HL-60/S4 (cell line): ENCODE results near the gene KLRC2.
"Not testable (repeated sequence)": the region's sequence is repeated elsewhere in the genome, so short reads cannot be mapped to it uniquely, and the experiment has no call there.

Experiments
- in situ Hi-C: fragments of 300-500 bp; cut with MboI; formaldehyde crosslinking; loops from 2 replicates; pipeline ENCODE4 v1.14.3; 2022; ENCODE audit warnings: low sequenced_read_pairs

KLRC2 gene

GRCh38 chr12:10435816-10436215, at the start of gene KLRC2:
KLRC2 (minus strand) TSS chr12:10436010; CDS start chr12:10435986, 24 bp downstream.
- in situ Hi-C loops: not testable (repeated sequence)

- in situ Hi-C loops: not testable (repeated sequence)
These were observed 46.1 kb upstream of the KLRC2 start for GRCh38 chr12:10481901-10482300.

GRCh38 chr12:10472808-10473207, 37.0 kb upstream of the KLRC2 start:
- in situ Hi-C loops: not testable (repeated sequence)

GRCh38 chr12:10469701-10470100, 33.9 kb upstream of the KLRC2 start:
- in situ Hi-C loops: no loop called here

GRCh38 chr12:10466311-10466710, 30.5 kb upstream of the KLRC2 start:
- in situ Hi-C loops: no loop called here

GRCh38 chr12:10457760-10458159, 21.9 kb upstream of the KLRC2 start:
- in situ Hi-C loops: no loop called here

- in situ Hi-C loops: no loop called here
These were observed 21.0 kb upstream of the KLRC2 start for GRCh38 chr12:10456856-10457255.

GRCh38 chr12:10455766-10456165, 20.0 kb upstream of the KLRC2 start:
- in situ Hi-C loops: no loop called here

- in situ Hi-C loops: no loop called here
These were observed 18.7 kb upstream of the KLRC2 start for GRCh38 chr12:10454531-10454930.

GRCh38 chr12:10453156-10453555, 17.3 kb upstream of the KLRC2 start, which contains the start of gene KLRC1:
KLRC1 (minus strand) TSS chr12:10453377; CDS start chr12:10451156, 2,221 bp downstream.
- in situ Hi-C loops: no loop called here

- in situ Hi-C loops: no loop called here
These were observed 12.4 kb upstream of the KLRC2 start for GRCh38 chr12:10448236-10448635.

GRCh38 chr12:10446052-10446451, 10.2 kb upstream of the KLRC2 start:
- in situ Hi-C loops: not testable (repeated sequence)

GRCh38 chr12:10441144-10441543, 5.3 kb upstream of the KLRC2 start:
- in situ Hi-C loops: not testable (repeated sequence)

GRCh38 chr12:10439608-10440274, 3.9 kb upstream of the KLRC2 start:
- in situ Hi-C loops: not testable (repeated sequence)

- in situ Hi-C loops: not testable (repeated sequence)
These were observed 1.8 kb upstream of the KLRC2 start for GRCh38 chr12:10437601-10438000.

GRCh38 chr12:10430623-10431022, 5.2 kb downstream of the KLRC2 start:
- in situ Hi-C loops: not testable (repeated sequence)

GRCh38 chr12:10425938-10426337, 9.9 kb downstream of the KLRC2 start:
- in situ Hi-C loops: not testable (repeated sequence)

GRCh38 chr12:10424260-10424899, 11.4 kb downstream of the KLRC2 start:
- in situ Hi-C loops: not testable (repeated sequence)

GRCh38 chr12:10422159-10422558, 13.7 kb downstream of the KLRC2 start:
- in situ Hi-C loops: not testable (repeated sequence)

- in situ Hi-C loops: not testable (repeated sequence)
These were observed 15.5 kb downstream of the KLRC2 start, which contains the start of gene KLRC3 for GRCh38 chr12:10420334-10420733. KLRC3 (minus strand) TSS chr12:10420595; CDS start chr12:10420550, 45 bp downstream.

GRCh38 chr12:10409392-10409791, 26.4 kb downstream of the KLRC2 start, which contains the start of gene KLRC4:
KLRC4 (minus strand) TSS chr12:10409757; CDS start chr12:10409575, 182 bp downstream.
- in situ Hi-C loops: no loop called here

GRCh38 chr12:10408842-10409241, 27.0 kb downstream of the KLRC2 start:
- in situ Hi-C loops: no loop called here
